H1 (cell line): ENCODE measurements around the gene SNTG2. TPM values are rescaled to one million over a fixed set of nuclear protein-coding genes. Genes with fewer than 3 reads are reported as not detected.

Experiments
- CTCF ChIA-PET: fragments of 300-600 bp; sonication (Branson Sonifier 250); formaldehyde crosslinking; loops from one replicate; lab custom pipeline; 2021; ENCODE audit not compliant: partially characterized antibody; lab: Charles Lee
- POLR2A ChIA-PET: fragments of 300-600 bp; sonication (Branson Sonifier 250); formaldehyde crosslinking; loops from one replicate; lab custom pipeline; 2021; ENCODE audit warnings: inconsistent platforms; ENCODE audit not compliant: partially characterized antibody; lab: Charles Lee
- DNase-seq, 2 experiments: peaks; one replicate each; pipeline versions ENCODE4 v3.0.0 to v3.0.0-alpha.2; 2010 to 2022; ENCODE audit warnings: low spot score in 2 of 2, low read depth in 1 of 2, mixed read lengths in 1 of 2
- FAIRE-seq: peaks from 2 replicates; lab custom pipeline; 2011; peaks lifted over from hg19 to GRCh38; lab: Jason Lieb, UNC
- H2AFZ ChIP-seq: 2 replicates; pipeline ENCODE4 v1.8.1; 2012; ENCODE audit warnings: low read length, inconsistent platforms
- H2AK5ac ChIP-seq: 2 replicates; pipeline ENCODE4 v1.6.1; 2013; ENCODE audit warnings: low read depth, low read length
- H2BK120ac ChIP-seq: replicated peaks from 2 replicates; pipeline ENCODE3; 2013; ENCODE audit warnings: low read depth, low read length, inconsistent platforms
- H2BK12ac ChIP-seq: 2 replicates; pipeline ENCODE4 v1.6.1; 2013; ENCODE audit warnings: low read depth, low read length
- H2BK15ac ChIP-seq: 2 replicates; pipeline ENCODE4 v1.6.1; 2013; ENCODE audit warnings: low read length
- H2BK20ac ChIP-seq: 2 replicates; pipeline ENCODE4 v1.6.1; 2013; ENCODE audit warnings: low read length
- H2BK5ac ChIP-seq: 2 replicates; pipeline ENCODE4 v1.6.1; 2013; ENCODE audit warnings: low read depth, low read length
- H3K14ac ChIP-seq: 2 replicates; pipeline ENCODE4 v1.6.1; 2013; ENCODE audit warnings: inconsistent platforms; ENCODE audit not compliant: insufficient read length
- H3K18ac ChIP-seq: 2 replicates; pipeline ENCODE4 v1.6.1; 2013; ENCODE audit warnings: low read length; ENCODE audit errors: extremely low read depth
- H3K23ac ChIP-seq: 2 replicates; pipeline ENCODE4 v1.6.1; 2013; ENCODE audit warnings: inconsistent platforms; ENCODE audit not compliant: insufficient read length
- H3K23me2 ChIP-seq: 2 replicates; pipeline ENCODE4 v1.6.1; 2013; ENCODE audit warnings: low read depth, low read length
- H3K27ac ChIP-seq: 2 replicates; pipeline ENCODE4 v1.6.1; 2011; ENCODE audit warnings: low read depth, low read length, inconsistent platforms
- H3K27me3 ChIP-seq, 4 experiments: replicated peaks in 1 of 4; 1 replicate in 1 of 4; 2 replicates in 3 of 4; pipeline versions ENCODE4 v1.6.1 to v1.8.1; 2011 to 2013; ENCODE audit warnings: low read length in 3 of 4, mild to moderate bottlenecking in 3 of 4, inconsistent platforms in 2 of 4, mixed read lengths in 2 of 4, moderate library complexity in 1 of 4; ENCODE audit not compliant: control insufficient read depth in 3 of 4, insufficient read depth in 3 of 4; ENCODE audit errors: extremely low read depth in 1 of 4
- H3K36me3 ChIP-seq, 4 experiments: 2 replicates each; pipeline versions ENCODE4 v1.6.1 to v1.8.1; 2011 to 2013; ENCODE audit warnings: mild to moderate bottlenecking in 4 of 4, low read length in 3 of 4, moderate library complexity in 2 of 4, control low read depth in 1 of 4, inconsistent platforms in 1 of 4; ENCODE audit not compliant: insufficient read depth in 4 of 4, control insufficient read depth in 2 of 4
- H3K4ac ChIP-seq: replicated peaks from 2 replicates; pipeline ENCODE3; 2013; ENCODE audit warnings: low read length, low read depth, mixed read lengths, inconsistent platforms; ENCODE audit not compliant: insufficient read length
- H3K4me1 ChIP-seq, 4 experiments: replicated peaks in 1 of 4; 1 replicate in 1 of 4; 2 replicates in 3 of 4; pipeline versions ENCODE4 v1.6.1 to v1.8.1; 2011 to 2013; ENCODE audit warnings: low read length in 3 of 4, inconsistent platforms in 2 of 4, mixed read lengths in 1 of 4; ENCODE audit not compliant: insufficient read depth in 4 of 4, control insufficient read depth in 3 of 4
- H3K4me2 ChIP-seq, 2 experiments: 2 replicates each; pipeline versions ENCODE4 v1.6.1 to v1.8.1; 2011 to 2013; ENCODE audit warnings: low read depth in 2 of 2, low read length in 2 of 2, control low read depth in 1 of 2, inconsistent platforms in 1 of 2, mild to moderate bottlenecking in 1 of 2; ENCODE audit not compliant: insufficient read depth in 1 of 2
- H3K4me3 ChIP-seq, 4 experiments: fragments of 200-600, 300-600 bp in 1 of 4; sonication (generic), shearing (Covaris generic), sonication (Bioruptor Twin) in 1 of 4; 2 replicates each; pipeline versions ENCODE4 v1.5.1 to v1.8.1; 2011 to 2016; ENCODE audit warnings: low read length in 4 of 4, low read depth in 3 of 4, control low read depth in 2 of 4, inconsistent platforms in 2 of 4, mild to moderate bottlenecking in 2 of 4, mixed read lengths in 1 of 4, moderate library complexity in 1 of 4; ENCODE audit not compliant: insufficient read depth in 2 of 4; ENCODE audit errors: extremely low read depth in 1 of 4
- H3K56ac ChIP-seq: replicated peaks from 2 replicates; pipeline ENCODE3; 2013; ENCODE audit warnings: low read depth, mild to moderate bottlenecking, mixed read lengths, low read length, inconsistent platforms; ENCODE audit not compliant: insufficient read length
- H3K79me1 ChIP-seq: 2 replicates; pipeline ENCODE4 v1.6.1; 2013; ENCODE audit warnings: low read depth, low read length, control low read depth
- H3K79me2 ChIP-seq, 2 experiments: 2 replicates each; pipeline versions ENCODE4 v1.6.1 to v1.8.1; 2012 to 2013; ENCODE audit warnings: low read length in 2 of 2, mild to moderate bottlenecking in 2 of 2, inconsistent platforms in 1 of 2; ENCODE audit not compliant: insufficient read depth in 2 of 2, control insufficient read depth in 1 of 2
- H3K9ac ChIP-seq, 4 experiments: replicated peaks in 1 of 4; 1 replicate in 1 of 4; 2 replicates in 3 of 4; pipeline versions ENCODE4 v1.6.1 to v1.8.1; 2011 to 2013; ENCODE audit warnings: low read depth in 3 of 4, low read length in 3 of 4, control low read depth in 2 of 4, mild to moderate bottlenecking in 2 of 4, moderate library complexity in 2 of 4, inconsistent platforms in 1 of 4; ENCODE audit errors: extremely low read depth in 1 of 4
- H3K9me3 ChIP-seq, 2 experiments: 2 replicates each; pipeline versions ENCODE4 v1.6.1 to v1.8.1; 2012 to 2013; ENCODE audit warnings: mild to moderate bottlenecking in 2 of 2, moderate library complexity in 2 of 2, control low read depth in 1 of 2, inconsistent platforms in 1 of 2, low read depth in 1 of 2, low read length in 1 of 2, mixed read lengths in 1 of 2; ENCODE audit not compliant: insufficient read depth in 2 of 2
- H4K20me1 ChIP-seq, 2 experiments: replicated peaks in 1 of 2; 2 replicates each; pipeline versions ENCODE3 to v1.8.1; 2011 to 2013; ENCODE audit warnings: inconsistent platforms in 2 of 2, low read length in 2 of 2, mild to moderate bottlenecking in 1 of 2; ENCODE audit not compliant: insufficient read depth in 2 of 2, control insufficient read depth in 1 of 2
- H4K5ac ChIP-seq: 2 replicates; pipeline ENCODE4 v1.6.1; 2013; ENCODE audit warnings: low read length, low read depth, mixed read lengths, inconsistent platforms; ENCODE audit not compliant: insufficient read length
- H4K8ac ChIP-seq: 2 replicates; pipeline ENCODE4 v1.8.0; 2013; ENCODE audit warnings: mild to moderate bottlenecking, moderate library complexity, low read length, inconsistent platforms; ENCODE audit not compliant: insufficient read depth; ENCODE audit errors: extremely low read depth
- H4K91ac ChIP-seq: replicated peaks from 2 replicates; pipeline ENCODE3; 2013; ENCODE audit warnings: low read length, mixed read lengths, inconsistent platforms; ENCODE audit not compliant: insufficient read length
- BCL11A ChIP-seq, 2 experiments: IDR thresholded peaks; one replicate each; pipeline ENCODE4 v1.6.1; 2011; ENCODE audit warnings: low read depth in 2 of 2, low read length in 2 of 2, mild to moderate bottlenecking in 2 of 2
- CBX8 ChIP-seq: fragments of 300-800, 300-1000 bp; sonication (generic); IDR thresholded peaks from 2 replicates; pipeline ENCODE4 v1.7.1; 2016; ENCODE audit warnings: low read depth, low read length, borderline replicate concordance
- CEBPB ChIP-seq: IDR thresholded peaks from 2 replicates; pipeline ENCODE4 v1.6.1; 2012; ENCODE audit warnings: low read depth, low read length
- CHD2 ChIP-seq: IDR thresholded peaks from 2 replicates; pipeline ENCODE4 v1.6.1; 2012; ENCODE audit warnings: low read length, improper control_type of control experiment
- EP300 ChIP-seq, 2 experiments: IDR thresholded peaks; 1 replicate in 1 of 2; 2 replicates in 1 of 2; pipeline ENCODE4 v1.6.1; 2011 to 2012; ENCODE audit warnings: low read depth in 2 of 2, low read length in 2 of 2, mild to moderate bottlenecking in 2 of 2, borderline replicate concordance in 1 of 2, inconsistent platforms in 1 of 2, moderate library complexity in 1 of 2
- EZH2 ChIP-seq: fragments of 200-600 bp; sonication (generic); IDR thresholded peaks from 2 replicates; pipeline ENCODE4 v1.7.1; 2012; ENCODE audit warnings: low read depth, mild to moderate bottlenecking, moderate library complexity, low read length, inconsistent platforms; ENCODE audit not compliant: severe bottlenecking
- HDAC2 ChIP-seq, 2 experiments: fragments of 300-600 bp in 1 of 2; sonication (generic) in 1 of 2; IDR thresholded peaks; 2 replicates each; pipeline ENCODE4 v1.6.1; 2011 to 2012; ENCODE audit warnings: low read depth in 2 of 2, low read length in 2 of 2, mild to moderate bottlenecking in 2 of 2, moderate library complexity in 2 of 2, borderline replicate concordance in 1 of 2, inconsistent platforms in 1 of 2
- POLR2A ChIP-seq, 2 experiments: IDR thresholded peaks; 1 replicate in 1 of 2; 2 replicates in 1 of 2; pipeline ENCODE4 v1.6.1; 2011; ENCODE audit warnings: low read depth in 2 of 2, low read length in 2 of 2, mild to moderate bottlenecking in 2 of 2; ENCODE audit errors: control extremely low read depth in 1 of 2
- POU5F1 ChIP-seq: IDR thresholded peaks from 2 replicates; pipeline ENCODE4 v1.6.1; 2011; ENCODE audit warnings: low read depth, mild to moderate bottlenecking, low read length, moderate library complexity
- RAD21 ChIP-seq, 2 experiments: IDR thresholded peaks in 1 of 2; conservative IDR thresholded peaks in 1 of 2; 2 replicates each; pipeline ENCODE4 v1.6.1; 2011; ENCODE audit warnings: low read depth in 2 of 2, low read length in 2 of 2, improper control_type of control experiment in 1 of 2, inconsistent platforms in 1 of 2, mild to moderate bottlenecking in 1 of 2, moderate library complexity in 1 of 2
- SIX5 ChIP-seq: IDR thresholded peaks from 2 replicates; pipeline ENCODE4 v1.6.1; 2011; ENCODE audit warnings: mild to moderate bottlenecking, low read depth, low read length
- SP4 ChIP-seq: IDR thresholded peaks from 2 replicates; pipeline ENCODE4 v1.6.1; 2012; ENCODE audit warnings: low read length, inconsistent platforms
- TCF12 ChIP-seq: IDR thresholded peaks from 2 replicates; pipeline ENCODE4 v1.6.1; 2011; ENCODE audit warnings: low read depth, mild to moderate bottlenecking, low read length
- YY1 ChIP-seq: IDR thresholded peaks from 2 replicates; pipeline ENCODE4 v1.6.1; 2011; ENCODE audit warnings: low read depth, mild to moderate bottlenecking, low read length
- WGBS, 2 experiments: shearing (Covaris generic) in 1 of 2; methylation state at CpG; one replicate each; pipeline versions ENCODE4 v1.1.6 to v1.1.7; 2013 to 2015; ENCODE audit warnings: low lambda C conversion rate in 2 of 2, mixed read lengths in 2 of 2, inconsistent platforms in 1 of 2, low coverage in 1 of 2, missing lambda C conversion rate in 1 of 2; ENCODE audit not compliant: insufficient replicate concordance in 2 of 2, insufficient coverage in 1 of 2, insufficient read length in 1 of 2; ENCODE audit errors: extremely low coverage in 1 of 2, missing lambda C conversion rate in 1 of 2; 5-methylcytosine and 5-hydroxymethylcytosine counted together
- polyA plus RNA-seq, 7 experiments: library from polyadenylated mRNA; depleted of rRNA in 3 of 7; stranded (reverse) in 5 of 7; unstranded in 2 of 7; fragments of >200 nt in 5 of 7; fragments of 200-250 nt in 2 of 7; gene quantifications; 1 replicate in 5 of 7; 2 replicates in 1 of 7; 4 replicates in 1 of 7; pipeline versions ENCODE4 v1.2.1 to v1.2.3, GENCODE V29; 2011 to 2013; ENCODE audit warnings: missing spikeins in 2 of 7, mixed read lengths in 2 of 7
- total RNA-seq: library from RNA; stranded (reverse); fragmentation: NEBNext Ultra II Directional; extraction: Animal tissue kit (Norgen Biotek cat#: 25700); gene quantifications from 2 replicates; pipeline ENCODE4 v1.2.1, GENCODE V29; 2021
- TF ChIP-seq, protein P1 (sequence below): IDR thresholded peaks from 2 replicates; pipeline ENCODE4 v1.6.1; 2012; ENCODE audit warnings: inconsistent platforms

SNTG2 gene
- total and polyA plus RNA-seq, 2 of the 8 experiments (the other 6 are each of a cell fraction or from before 2014, with no cell fraction given), result 6.6 to 18.1 TPM

DNA sequence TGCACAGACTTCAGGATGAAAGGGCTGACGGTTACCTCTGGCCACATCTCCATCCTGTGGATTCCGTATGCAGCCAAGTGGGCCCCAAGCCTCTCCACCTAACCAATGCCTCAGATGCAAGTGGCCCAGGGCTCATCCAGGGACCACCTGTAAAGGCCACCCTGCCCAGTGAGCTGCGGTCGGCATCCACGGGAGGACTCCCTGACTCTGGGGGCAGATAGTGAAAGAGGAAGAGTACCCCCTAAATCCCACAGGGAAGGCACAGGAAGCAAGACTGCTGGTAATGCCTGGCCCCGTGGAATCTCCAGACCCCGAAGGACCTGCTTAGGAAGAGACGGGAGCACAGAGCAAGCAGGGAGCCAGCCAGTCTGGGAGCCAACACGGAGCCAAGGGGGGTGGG lies 451.4 kb downstream of the SNTG2 start:
- DNase-seq (no peak), FAIRE-seq (no peak)
- Histone ChIP-seq H3K9me3 (no peaks in the 10 kb centered on the region; a peak in 1 of 4 replicates), H3K4me3 (no peak overlapping the region), H3K79me1 (no peaks in the 10 kb centered on the region), H3K27ac (no peak overlapping the region), H4K8ac (no peak overlapping the region), H3K14ac (no peak overlapping the region), H4K91ac (no peak overlapping the region), H3K9ac (no peak overlapping the region), H3K23ac (no peak overlapping the region), H4K5ac (no peak overlapping the region), H3K4ac (no peak overlapping the region), H3K23me2 (peaks cover 6% of the 10 kb centered on the region; the same call in 1 of the 2 replicates), H2BK15ac (no peak overlapping the region), H2AFZ (no peak overlapping the region), H3K79me2 (no peaks in the 10 kb centered on the region), H3K36me3 (no peaks in the 10 kb centered on the region; a peak in 1 of 8 replicates), H2BK5ac (no peak overlapping the region), H4K20me1 (no peaks in the 10 kb centered on the region), H3K56ac (no peak overlapping the region), H3K4me2 (no peak overlapping the region), H2BK12ac (no peak overlapping the region), H3K4me1 (no peaks in the 10 kb centered on the region), H2AK5ac (no peak overlapping the region), H3K27me3 (no peaks in the 10 kb centered on the region), H2BK20ac (no peak overlapping the region), H3K18ac (no peak overlapping the region), H2BK120ac (no peak overlapping the region)
- 81% methylated on average over 9 of the region's 9 CpGs; no CpG with 5 or more reads in 1 of the 2 experiments for WGBS, 2 experiments
- ChIA-PET POLR2A (no interaction called here), CTCF (no interaction called here)
- TF ChIP-seq EP300 (IDR thresholded peaks at IDR 0.05; ENCODE audit: borderline replicate concordance in 1 of 2, low read depth in 2 of 2, low read length in 2 of 2) (no peak), SP4 (no peak), CBX8 (no peak), POU5F1 (no peak), TCF12 (no peak), EZH2 (no peak), POLR2A (IDR thresholded peaks at IDR 0.05; ENCODE audit: control extremely low read depth in 1 of 2, low read depth in 2 of 2, low read length in 2 of 2) (no peak), RAD21 (IDR thresholded peaks at IDR 0.05 in 1 of 2, conservative IDR thresholded peaks at IDR 0.05 in 1 of 2; ENCODE audit: low read depth in 2 of 2, low read length in 2 of 2) (no peak), YY1 (no peak), CHD2 (no peak), CEBPB (no peak), SIX5 (no peak), HDAC2 (IDR thresholded peaks at IDR 0.05; ENCODE audit: borderline replicate concordance in 1 of 2, low read depth in 2 of 2, low read length in 2 of 2) (no peak), BCL11A (IDR thresholded peaks at IDR 0.05; ENCODE audit: low read depth in 2 of 2, low read length in 2 of 2) (no peak)
- TF ChIP-seq, protein P1, sequence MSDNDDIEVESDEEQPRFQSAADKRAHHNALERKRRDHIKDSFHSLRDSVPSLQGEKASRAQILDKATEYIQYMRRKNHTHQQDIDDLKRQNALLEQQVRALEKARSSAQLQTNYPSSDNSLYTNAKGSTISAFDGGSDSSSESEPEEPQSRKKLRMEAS, result no peak
